ENCODE data around the gene PRPF8. TPM values are rescaled to one million over a fixed set of nuclear protein-coding genes. Genes with fewer than 3 reads are reported as not detected.

PRPF8 gene
- total RNA-seq, 1 donor from 2014 or later = 247 TPM

DNA sequence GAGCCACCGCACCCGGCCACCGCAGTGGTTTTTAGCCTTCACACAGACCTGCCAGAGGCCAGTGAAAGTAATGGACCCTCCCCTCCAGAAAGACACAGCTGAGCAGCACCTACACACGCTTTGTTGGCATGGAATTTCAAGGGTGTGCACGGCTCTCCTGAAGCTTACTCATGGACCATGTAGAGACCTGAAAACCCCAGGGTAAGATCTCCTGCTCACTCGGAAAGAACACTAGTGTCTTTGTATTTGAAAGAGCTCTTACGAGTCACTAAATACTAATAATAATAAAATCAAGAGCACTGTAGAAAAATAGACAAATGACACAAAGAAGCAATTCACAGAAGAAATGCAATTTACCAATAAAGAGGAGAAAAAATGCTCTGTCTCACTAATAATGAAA, 76.0 kb downstream of the PRPF8 start:
- Histone ChIP-seq H3K9me3 (no peaks in the 10 kb centered on the region), H3K4me3 (no peak overlapping the region), H3K27me3 (no peaks in the 10 kb centered on the region), H3K36me3 (no peaks in the 10 kb centered on the region), H3K4me1 (no peaks in the 10 kb centered on the region), H3K27ac (no peak overlapping the region)
- intact Hi-C loops (cut with DNase I) = no loop called here
- TF ChIP-seq POLR2A (IDR thresholded peaks at IDR 0.05) = no peak
- DNase-seq (ENCODE audit: extremely low spot score in 2 of 2) = no peak

- H3K9me3 ChIP-seq = no peaks in the 10 kb centered on the region
- H3K27me3 ChIP-seq = no peaks in the 10 kb centered on the region
- DNase-seq (ENCODE audit: extremely low spot score in 2 of 2) = no peak
- TF ChIP-seq CTCF (IDR thresholded peaks at IDR 0.05) (no peak), POLR2AphosphoS5 (IDR thresholded peaks at IDR 0.05; ENCODE audit: insufficient read depth in 1 of 2, low read depth in 1 of 2) (no peak), POLR2A (IDR thresholded peaks at IDR 0.05) (no peak)
- H3K27ac ChIP-seq = no peak overlapping the region
- intact Hi-C loops (cut with DNase I) = no loop called here
- no peak overlapping the region for H3K4me3 ChIP-seq
- no peaks in the 10 kb centered on the region for H3K36me3 ChIP-seq
- H3K4me1 ChIP-seq = no peaks in the 10 kb centered on the region
Observed at GRCh38 chr17:1607971-1608320, 76.7 kb downstream of the PRPF8 start.

GRCh38 chr17:1606352-1606985, 78.2 kb downstream of the PRPF8 start:
- intact Hi-C loops (cut with DNase I) = no loop called here
- DNase-seq (ENCODE audit: extremely low spot score in 2 of 2) = no peak
- Histone ChIP-seq H3K27me3 (no peaks in the 10 kb centered on the region), H3K9me3 (no peaks in the 10 kb centered on the region), H3K36me3 (no peaks in the 10 kb centered on the region), H3K27ac (no peak overlapping the region), H3K4me1 (no peaks in the 10 kb centered on the region), H3K4me3 (no peak overlapping the region)
- TF ChIP-seq CTCF (IDR thresholded peaks at IDR 0.05) (no peak), POLR2AphosphoS5 (IDR thresholded peaks at IDR 0.05; ENCODE audit: insufficient read depth in 1 of 2, low read depth in 1 of 2) (no peak), POLR2A (IDR thresholded peaks at IDR 0.05) (no peak)

- H3K4me3 ChIP-seq = no peak overlapping the region
- H3K36me3 ChIP-seq = no peaks in the 10 kb centered on the region
- TF ChIP-seq POLR2AphosphoS5 (IDR thresholded peaks at IDR 0.05; ENCODE audit: insufficient read depth in 1 of 2, low read depth in 1 of 2) = no peak
- TF ChIP-seq POLR2A (IDR thresholded peaks at IDR 0.05) = no peak
- no peak for TF ChIP-seq CTCF (IDR thresholded peaks at IDR 0.05)
- no peaks in the 10 kb centered on the region for H3K9me3 ChIP-seq
- H3K27me3 ChIP-seq = no peaks in the 10 kb centered on the region
- H3K4me1 ChIP-seq = no peaks in the 10 kb centered on the region
- intact Hi-C loops (cut with DNase I) = no loop called here
- no peak overlapping the region for H3K27ac ChIP-seq
- no peak for DNase-seq (ENCODE audit: extremely low spot score in 2 of 2)
Observed at GRCh38 chr17:1605681-1606351, 78.9 kb downstream of the PRPF8 start.

GRCh38 chr17:1604831-1605528, 79.7 kb downstream of the PRPF8 start:
- Histone ChIP-seq H3K9me3 (no peaks in the 10 kb centered on the region), H3K27ac (no peak overlapping the region), H3K4me3 (no peak overlapping the region), H3K36me3 (no peaks in the 10 kb centered on the region), H3K4me1 (no peaks in the 10 kb centered on the region), H3K27me3 (no peaks in the 10 kb centered on the region)
- TF ChIP-seq POLR2AphosphoS5 (IDR thresholded peaks at IDR 0.05; ENCODE audit: insufficient read depth in 1 of 2, low read depth in 1 of 2) = no peak
- intact Hi-C loops (cut with DNase I) = no loop called here
- no peak for DNase-seq (ENCODE audit: extremely low spot score in 2 of 2)

DNA sequence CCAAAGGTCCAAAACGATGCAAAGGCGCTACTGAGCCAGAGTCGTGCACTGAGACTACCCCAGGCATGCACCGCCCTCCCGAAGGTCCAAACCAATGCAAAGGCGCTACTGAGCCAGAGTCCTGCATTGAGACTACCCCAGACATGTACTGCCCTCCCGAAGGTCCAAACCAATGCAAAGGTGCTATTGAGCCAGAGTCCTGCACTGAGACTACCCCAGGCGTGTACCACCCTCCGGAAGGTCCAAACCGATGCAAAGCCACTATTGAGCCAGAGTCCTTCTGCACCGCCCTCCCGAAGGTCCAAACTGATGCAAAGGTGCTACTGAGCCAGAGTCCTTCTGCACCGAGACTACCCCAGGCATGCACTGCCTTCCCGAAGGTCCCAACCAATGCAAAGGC, 83.1 kb downstream of the PRPF8 start:
- Histone ChIP-seq H3K27me3 (no peaks in the 10 kb centered on the region), H3K27ac (no peak overlapping the region), H3K4me1 (no peaks in the 10 kb centered on the region), H3K9me3 (no peaks in the 10 kb centered on the region), H3K4me3 (no peak overlapping the region), H3K36me3 (no peaks in the 10 kb centered on the region)
- intact Hi-C loops (cut with DNase I) = no loop called here
- no peak for DNase-seq (ENCODE audit: extremely low spot score in 2 of 2)
- TF ChIP-seq POLR2AphosphoS5 (IDR thresholded peaks at IDR 0.05; ENCODE audit: insufficient read depth in 1 of 2, low read depth in 1 of 2) (no peak), CTCF (IDR thresholded peaks at IDR 0.05) (no peak), POLR2A (IDR thresholded peaks at IDR 0.05) (no peak)
